NT2/D1 (cell line): Measurements from ENCODE around the gene PRKN.

Source experiments
- SUZ12 ChIP-seq: IDR thresholded peaks from 2 replicates; pipeline ENCODE4 v1.6.1; 2011; ENCODE audit not compliant: insufficient read length, insufficient read depth; ENCODE audit errors: extremely low read depth
- YY1 ChIP-seq: IDR thresholded peaks from 2 replicates; pipeline ENCODE4 v1.6.1; 2011; ENCODE audit not compliant: insufficient read length, insufficient read depth
- ZNF274 ChIP-seq: IDR thresholded peaks from 2 replicates; pipeline ENCODE4 v1.6.1; 2011; ENCODE audit warnings: mild to moderate bottlenecking, low read depth, low read length

GRCh38 chr6:161828355-161828754 lies 899.2 kb downstream of the PRKN start:
- TF ChIP-seq ZNF274 = no peak
- TF ChIP-seq YY1 = no peak
- TF ChIP-seq SUZ12 = no peak
